Caki2 (cell line): ENCODE results near the gene RAB38. TPM values are rescaled to one million over a fixed set of nuclear protein-coding genes. Genes with fewer than 3 reads are reported as not detected.

Experiments used
- total RNA-seq: library from RNA; depleted of rRNA; stranded (reverse); fragments of >200 nt; shearing (Covaris generic); gene quantifications from 2 replicates; pipeline ENCODE4 v1.2.3, GENCODE V29; 2014; ENCODE audit warnings: low replicate concordance; rRNA removed

The RAB38 gene
- total RNA-seq, 1 experiment from 2014 or later, result 21.2 TPM

Other genes with a start within 250 kb of the RAB38 start
- 485 and 493 TPM in 2 replicates for gene CTSC, start 162.3 kb upstream of the RAB38 start, total RNA-seq